K562 (cell line): ENCODE data around the gene TARBP2. TPM values are rescaled to one million over a fixed set of nuclear protein-coding genes. Genes with fewer than 3 reads are reported as not detected.

Experiments
- ATAC-seq: fragments of 200-7000 bp; cut with Tn5 transposase; 3 replicates; pipeline ENCODE4 v1.9.1; 2020; ENCODE audit warnings: moderate library complexity
- BruUV-seq: library from RNA; stranded (reverse); fragments of 400-500 nt; replicated peaks from 2 replicates; lab custom pipeline; 2021; lab: Mats Ljungman, UMichigan
- CTCF ChIA-PET: fragments of 300-600 bp; formaldehyde crosslinking; extraction: SDS; loops from one replicate; lab custom pipeline; 2021; ENCODE audit warnings: low intra/inter-chr PET ratio; lab: Yijun Ruan, JAX
- POLR2A ChIA-PET: fragments of 300-600, 350-650 bp; sonication (Branson Sonifier 250); formaldehyde crosslinking; extraction: SDS; loops from one replicate; lab custom pipeline; 2021; ENCODE audit warnings: antibody characterized with exemption, inconsistent platforms; lab: Yijun Ruan, JAX
- DNase-seq, 4 experiments: peaks; one replicate each; pipeline versions ENCODE4 v3.0.0 to v3.0.0-alpha.2; 2011 to 2018; ENCODE audit warnings: low spot score in 3 of 4, mixed read lengths in 3 of 4; ENCODE audit errors: extremely low read depth in 1 of 4
- FAIRE-seq: peaks from 2 replicates; lab custom pipeline; 2011; peaks lifted over from hg19 to GRCh38; lab: Jason Lieb, UNC
- H2AFZ ChIP-seq: 2 replicates; pipeline ENCODE4 v1.6.0; 2011; ENCODE audit warnings: low read depth, low read length, control low read depth, inconsistent platforms
- H3K27ac ChIP-seq: fragments of 200-600 bp; 3 replicates; pipeline ENCODE4 v1.8.0; 2011; ENCODE audit warnings: low read depth, mild to moderate bottlenecking, control low read depth, inconsistent platforms, low read length, moderate library complexity, mixed read lengths; ENCODE audit errors: extremely low read depth
- H3K27me3 ChIP-seq, 2 experiments: fragments of 300-600 bp in 1 of 2; 2 replicates in 1 of 2; 3 replicates in 1 of 2; pipeline versions ENCODE4 v1.6.0 to v1.8.0; 2011; ENCODE audit warnings: inconsistent platforms in 2 of 2, low read length in 2 of 2, mild to moderate bottlenecking in 1 of 2, mixed read lengths in 1 of 2, moderate library complexity in 1 of 2; ENCODE audit not compliant: control insufficient read depth in 2 of 2, insufficient read depth in 2 of 2
- H3K36me3 ChIP-seq: fragments of 300-600 bp; 3 replicates; pipeline ENCODE4 v1.8.0; 2011; ENCODE audit warnings: mild to moderate bottlenecking, low read length, inconsistent platforms; ENCODE audit not compliant: control insufficient read depth, insufficient read depth
- H3K4me1 ChIP-seq, 2 experiments: fragments of 200-600 bp in 1 of 2; replicated peaks in 1 of 2; 2 replicates in 1 of 2; 3 replicates in 1 of 2; pipeline versions ENCODE4 v1.5.1 to v1.8.0; 2011; ENCODE audit warnings: inconsistent platforms in 2 of 2, low read length in 2 of 2, mild to moderate bottlenecking in 1 of 2, mixed read lengths in 1 of 2, moderate library complexity in 1 of 2; ENCODE audit not compliant: control insufficient read depth in 2 of 2, insufficient read depth in 2 of 2
- H3K4me2 ChIP-seq: 2 replicates; pipeline ENCODE4 v1.6.1; 2011; ENCODE audit warnings: low read length, control low read depth, inconsistent platforms, mixed read lengths; ENCODE audit not compliant: insufficient read depth
- H3K4me3 ChIP-seq: fragments of 200-600 bp; sonication (generic), shearing (Covaris generic); 2 replicates; pipeline ENCODE4 v1.5.1; 2016; ENCODE audit warnings: control low read depth, inconsistent platforms
- H3K79me2 ChIP-seq: fragments of 200-600 bp; 3 replicates; pipeline ENCODE4 v1.8.0; 2011; ENCODE audit warnings: low read length, inconsistent platforms; ENCODE audit not compliant: control insufficient read depth, insufficient read depth
- H3K9ac ChIP-seq, 2 experiments: 2 replicates each; pipeline versions ENCODE4 v1.6.0 to v1.6.1; 2011; ENCODE audit warnings: low read depth in 2 of 2, low read length in 2 of 2, control low read depth in 1 of 2, inconsistent platforms in 1 of 2, mild to moderate bottlenecking in 1 of 2, mixed read lengths in 1 of 2; ENCODE audit not compliant: insufficient read depth in 1 of 2
- H3K9me1 ChIP-seq: one replicate; pipeline ENCODE4 v1.6.0; 2011; ENCODE audit warnings: inconsistent platforms, mild to moderate bottlenecking, low read length, moderate library complexity; ENCODE audit not compliant: control insufficient read depth, insufficient read depth
- H3K9me3 ChIP-seq: replicated peaks from 2 replicates; pipeline ENCODE4 v1.5.1; 2011; ENCODE audit warnings: low read depth, low read length, inconsistent platforms; ENCODE audit not compliant: control insufficient read depth, insufficient read depth
- H4K20me1 ChIP-seq: replicated peaks from 2 replicates; pipeline ENCODE4 v1.6.1; 2011; ENCODE audit warnings: low read length, inconsistent platforms, mixed read lengths; ENCODE audit not compliant: control insufficient read depth, insufficient read depth
- CBX5 ChIP-seq: IDR thresholded peaks from 2 replicates; pipeline ENCODE4 v1.6.1; 2014; ENCODE audit warnings: low read depth, borderline replicate concordance
- CC2D1A ChIP-seq: fragments of 450-650 bp; IDR thresholded peaks from 2 replicates; pipeline ENCODE4 v1.6.1; 2017; ENCODE audit warnings: mild to moderate bottlenecking
- HEY1 ChIP-seq: fragments of 250-450 bp; sonication (Bioruptor Pico); IDR thresholded peaks from 2 replicates; pipeline ENCODE4 v1.5.0; 2020; ENCODE audit warnings: mild to moderate bottlenecking, moderate library complexity, borderline replicate concordance
- KLF13 ChIP-seq: fragments of 450-650 bp; IDR thresholded peaks from 2 replicates; pipeline ENCODE4 v1.6.1; 2016; ENCODE audit warnings: missing genetic modification characterization, low read depth, mild to moderate bottlenecking, missing compliant biosample characterization, moderate library complexity, borderline replicate concordance
- MEIS2 ChIP-seq: fragments of 450-650 bp; IDR thresholded peaks from 2 replicates; pipeline ENCODE4 v1.6.1; 2014; ENCODE audit warnings: mild to moderate bottlenecking; ENCODE audit not compliant: partially characterized antibody
- POLR2G ChIP-seq: fragments of 200-400 bp; formaldehyde crosslinking; IDR thresholded peaks from 2 replicates; pipeline ENCODE4 v1.6.1; 2017; ENCODE audit warnings: low read depth, mild to moderate bottlenecking, antibody characterized with exemption, low read length, moderate library complexity
- SMARCB1 ChIP-seq: IDR thresholded peaks from 2 replicates; pipeline ENCODE4 v1.6.1; 2011; ENCODE audit warnings: improper control_type of control experiment, low read depth; ENCODE audit not compliant: insufficient read length
- STAG1 ChIP-seq: sonication (generic); formaldehyde crosslinking; IDR thresholded peaks from 2 replicates; pipeline ENCODE4 v1.5.0; 2020; ENCODE audit warnings: missing genetic modification reagents, borderline replicate concordance
- TEAD1 ChIP-seq, 2 experiments: fragments of 450-650 bp in 1 of 2; sonication (generic) in 1 of 2; formaldehyde crosslinking; IDR thresholded peaks; 2 replicates each; pipeline versions ENCODE4 v1.4.0 to v1.8.0; 2020 to 2022; ENCODE audit warnings: mild to moderate bottlenecking in 2 of 2, missing genetic modification reagents in 1 of 2
- TFAM ChIP-seq: fragments of 250-450 bp; sonication (Bioruptor Pico); conservative IDR thresholded peaks from 2 replicates; pipeline ENCODE4 v1.5.0; 2021; ENCODE audit warnings: mild to moderate bottlenecking, moderate library complexity
- THRAP3 ChIP-seq: fragments of 450-650 bp; IDR thresholded peaks from 2 replicates; pipeline ENCODE4 v1.6.1; 2016; ENCODE audit warnings: mild to moderate bottlenecking, inconsistent platforms, borderline replicate concordance
- WGBS: fragments of 100-300 bp; shearing (Covaris generic); methylation state at CpG from one replicate; pipeline ENCODE4 v1.1.6; 2016; ENCODE audit warnings: low coverage, mixed read lengths; ENCODE audit not compliant: insufficient coverage; ENCODE audit errors: missing lambda C conversion rate; 5-methylcytosine and 5-hydroxymethylcytosine counted together
- in situ Hi-C: fragments of 300-500 bp; cut with MboI; formaldehyde crosslinking; loops from 4 replicates; pipeline ENCODE4 v1.15.0; 2018; ENCODE audit warnings: inconsistent platforms, mixed read lengths
- intact Hi-C: fragments of 100-400 bp; cut with micrococcal nuclease; formaldehyde crosslinking; loops from 2 replicates; pipeline ENCODE4 v1.14.2; 2022
- polyA plus RNA-seq, 8 experiments: library from polyadenylated mRNA; depleted of rRNA in 4 of 8; stranded (reverse) in 5 of 8; unstranded in 3 of 8; fragments of >200 nt; fragmentation: Nextera tagmentation in 2 of 8; fragmentation: Illumina TruSeq in 1 of 8; extraction: Ambion mirVana in 2 of 8; extraction: Trizol in 1 of 8; gene quantifications; 2 replicates each; pipeline versions ENCODE4 v1.2.1 to v1.2.3, GENCODE V29; 2011 to 2014; ENCODE audit warnings: inconsistent platforms in 1 of 8, missing spikeins in 1 of 8
- total RNA-seq, 7 experiments: library from RNA; depleted of rRNA in 6 of 7; stranded (reverse); fragments of >200 nt in 6 of 7; fragmentation: Illumina TruSeq in 2 of 7; extraction: Trizol in 2 of 7; gene quantifications; 2 replicates each; pipeline versions ENCODE4 v1.2.1 to v1.2.3, GENCODE V29; 2011 to 2021; ENCODE audit warnings: low replicate concordance in 1 of 7
- TF ChIP-seq, protein P1 (sequence below): fragments of 450-650 bp; IDR thresholded peaks from 2 replicates; pipeline ENCODE4 v1.6.1; 2018; ENCODE audit not compliant: partially characterized antibody
- TF ChIP-seq, protein P2 (sequence below): sonication (generic); formaldehyde crosslinking; IDR thresholded peaks from 2 replicates; pipeline ENCODE4 v1.8.0; 2023; ENCODE audit warnings: mild to moderate bottlenecking, missing genetic modification reagents
- TF ChIP-seq, protein P3 (sequence below): sonication (generic); formaldehyde crosslinking; IDR thresholded peaks from 2 replicates; pipeline ENCODE4 v1.5.0; 2020; ENCODE audit warnings: missing genetic modification reagents
- TF ChIP-seq, protein P4 (sequence below): sonication (generic); formaldehyde crosslinking; IDR thresholded peaks from 2 replicates; pipeline ENCODE4 v1.8.0; 2022; ENCODE audit warnings: missing genetic modification reagents, mild to moderate bottlenecking, borderline replicate concordance

The TARBP2 gene
- total and polyA plus RNA-seq, 9 of the 15 experiments (the other 6 are each of a cell fraction or from before 2014, with no cell fraction given), result 5.6 to 69.0 (median 44.6) TPM

DNA sequence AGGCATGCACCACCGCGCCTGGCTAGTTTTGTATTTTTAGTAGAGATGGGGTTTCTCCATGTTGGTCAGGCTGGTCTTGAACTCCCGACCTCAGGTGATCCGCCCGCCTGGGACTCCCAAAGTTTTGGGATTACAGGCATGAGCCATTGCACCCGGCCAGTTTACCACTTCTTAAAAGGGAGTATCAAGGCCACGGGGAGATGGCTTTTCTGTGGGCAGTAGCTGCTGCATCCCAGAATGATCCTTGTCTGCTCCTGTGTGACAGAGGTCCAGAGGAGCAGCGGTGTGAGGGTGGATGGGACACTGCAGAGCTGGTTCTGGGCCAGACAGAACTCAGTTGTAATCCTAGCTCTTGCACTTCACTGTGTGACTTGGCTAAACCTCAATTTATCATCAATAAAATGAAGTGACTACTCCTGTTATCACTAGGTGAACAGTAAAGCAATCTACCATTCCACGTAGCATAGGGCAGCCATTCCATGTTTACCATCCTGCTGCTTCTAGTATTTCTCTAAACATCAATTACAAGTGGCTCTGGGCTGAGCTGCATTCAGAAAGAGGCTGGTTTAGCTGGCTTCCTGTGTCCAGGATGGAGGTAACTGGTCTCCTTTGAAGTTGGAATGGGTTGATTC lies 9.2 kb downstream of the TARBP2 start:
- no peaks in the 10 kb centered on the region for H4K20me1 ChIP-seq
- no peaks in the 10 kb centered on the region for H3K9me1 ChIP-seq
- intact Hi-C loops, result no loop called here
- no peak for DNase-seq
- no peak overlapping the region for H2AFZ ChIP-seq
- no peak for ATAC-seq
- CTCF ChIA-PET, result no interaction called here
- H3K4me3 ChIP-seq, result no peak overlapping the region
- WGBS, result 73% methylated on average over 9 of the region's 9 CpGs
- no peak overlapping the region for H3K9ac ChIP-seq
- no peaks in the 10 kb centered on the region for H3K79me2 ChIP-seq
- no peaks in the 10 kb centered on the region for H3K9me3 ChIP-seq
- POLR2A ChIA-PET, result interaction anchor here (0.6 to 1.7 kb wide), 5 partner anchors 9 to 463 kb away, joined by 3 to 11 read pairs (median 3); partner anchors contain the start of gene TARBP2
- H3K36me3 ChIP-seq, result peaks cover 58% of the 10 kb centered on the region
- BruUV-seq, result no TSS peak
- H3K4me2 ChIP-seq, result no peak overlapping the region
- no peak for FAIRE-seq
- no peak overlapping the region for H3K27ac ChIP-seq
- in situ Hi-C loops, result no loop called here
- H3K27me3 ChIP-seq, result no peaks in the 10 kb centered on the region; a peak in 1 of 5 replicates
- peaks cover 4% of the 10 kb centered on the region in 2 experiments; a peak in 4 of 5 replicates for H3K4me1 ChIP-seq
- TF ChIP-seq STAG1 (CRISPR knock-in tag) (no peak), HEY1 (CRISPR knock-in tag) (no peak), CBX5 (no peak), THRAP3 (no peak), KLF13 (tag) (no peak), CC2D1A (no peak), TFAM (CRISPR knock-in tag) (no peak), MEIS2 (no peak), SMARCB1 (no peak), TEAD1 (CRISPR knock-in tag; IDR thresholded peaks at IDR 0.05) (no peak), POLR2G (no peak)
- TF ChIP-seq, protein P1, sequence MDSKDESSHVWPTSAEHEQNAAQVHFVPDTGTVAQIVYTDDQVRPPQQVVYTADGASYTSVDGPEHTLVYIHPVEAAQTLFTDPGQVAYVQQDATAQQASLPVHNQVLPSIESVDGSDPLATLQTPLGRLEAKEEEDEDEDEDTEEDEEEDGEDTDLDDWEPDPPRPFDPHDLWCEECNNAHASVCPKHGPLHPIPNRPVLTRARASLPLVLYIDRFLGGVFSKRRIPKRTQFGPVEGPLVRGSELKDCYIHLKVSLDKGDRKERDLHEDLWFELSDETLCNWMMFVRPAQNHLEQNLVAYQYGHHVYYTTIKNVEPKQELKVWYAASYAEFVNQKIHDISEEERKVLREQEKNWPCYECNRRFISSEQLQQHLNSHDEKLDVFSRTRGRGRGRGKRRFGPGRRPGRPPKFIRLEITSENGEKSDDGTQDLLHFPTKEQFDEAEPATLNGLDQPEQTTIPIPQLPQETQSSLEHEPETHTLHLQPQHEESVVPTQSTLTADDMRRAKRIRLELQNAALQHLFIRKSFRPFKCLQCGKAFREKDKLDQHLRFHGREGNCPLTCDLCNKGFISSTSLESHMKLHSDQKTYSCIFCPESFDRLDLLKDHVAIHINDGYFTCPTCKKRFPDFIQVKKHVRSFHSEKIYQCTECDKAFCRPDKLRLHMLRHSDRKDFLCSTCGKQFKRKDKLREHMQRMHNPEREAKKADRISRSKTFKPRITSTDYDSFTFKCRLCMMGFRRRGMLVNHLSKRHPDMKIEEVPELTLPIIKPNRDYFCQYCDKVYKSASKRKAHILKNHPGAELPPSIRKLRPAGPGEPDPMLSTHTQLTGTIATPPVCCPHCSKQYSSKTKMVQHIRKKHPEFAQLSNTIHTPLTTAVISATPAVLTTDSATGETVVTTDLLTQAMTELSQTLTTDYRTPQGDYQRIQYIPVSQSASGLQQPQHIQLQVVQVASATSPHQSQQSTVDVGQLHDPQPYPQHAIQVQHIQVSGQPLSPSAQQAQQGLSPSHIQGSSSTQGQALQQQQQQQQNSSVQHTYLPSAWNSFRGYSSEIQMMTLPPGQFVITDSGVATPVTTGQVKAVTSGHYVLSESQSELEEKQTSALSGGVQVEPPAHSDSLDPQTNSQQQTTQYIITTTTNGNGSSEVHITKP, result no peak
- TF ChIP-seq, protein P2, sequence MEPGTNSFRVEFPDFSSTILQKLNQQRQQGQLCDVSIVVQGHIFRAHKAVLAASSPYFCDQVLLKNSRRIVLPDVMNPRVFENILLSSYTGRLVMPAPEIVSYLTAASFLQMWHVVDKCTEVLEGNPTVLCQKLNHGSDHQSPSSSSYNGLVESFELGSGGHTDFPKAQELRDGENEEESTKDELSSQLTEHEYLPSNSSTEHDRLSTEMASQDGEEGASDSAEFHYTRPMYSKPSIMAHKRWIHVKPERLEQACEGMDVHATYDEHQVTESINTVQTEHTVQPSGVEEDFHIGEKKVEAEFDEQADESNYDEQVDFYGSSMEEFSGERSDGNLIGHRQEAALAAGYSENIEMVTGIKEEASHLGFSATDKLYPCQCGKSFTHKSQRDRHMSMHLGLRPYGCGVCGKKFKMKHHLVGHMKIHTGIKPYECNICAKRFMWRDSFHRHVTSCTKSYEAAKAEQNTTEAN, result no peak
- TF ChIP-seq, protein P3, sequence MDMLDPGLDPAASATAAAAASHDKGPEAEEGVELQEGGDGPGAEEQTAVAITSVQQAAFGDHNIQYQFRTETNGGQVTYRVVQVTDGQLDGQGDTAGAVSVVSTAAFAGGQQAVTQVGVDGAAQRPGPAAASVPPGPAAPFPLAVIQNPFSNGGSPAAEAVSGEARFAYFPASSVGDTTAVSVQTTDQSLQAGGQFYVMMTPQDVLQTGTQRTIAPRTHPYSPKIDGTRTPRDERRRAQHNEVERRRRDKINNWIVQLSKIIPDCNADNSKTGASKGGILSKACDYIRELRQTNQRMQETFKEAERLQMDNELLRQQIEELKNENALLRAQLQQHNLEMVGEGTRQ, result no peak
- TF ChIP-seq, protein P4, sequence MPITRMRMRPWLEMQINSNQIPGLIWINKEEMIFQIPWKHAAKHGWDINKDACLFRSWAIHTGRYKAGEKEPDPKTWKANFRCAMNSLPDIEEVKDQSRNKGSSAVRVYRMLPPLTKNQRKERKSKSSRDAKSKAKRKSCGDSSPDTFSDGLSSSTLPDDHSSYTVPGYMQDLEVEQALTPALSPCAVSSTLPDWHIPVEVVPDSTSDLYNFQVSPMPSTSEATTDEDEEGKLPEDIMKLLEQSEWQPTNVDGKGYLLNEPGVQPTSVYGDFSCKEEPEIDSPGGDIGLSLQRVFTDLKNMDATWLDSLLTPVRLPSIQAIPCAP (CRISPR knock-in tag), result no peak
